SK-N-SH treated with all-trans-retinoic acid at 6 μM for 48 hours (cell line): ENCODE measurements around the gene ROBO1.
A peak's percentile ranks its signal among the peaks of the same experiment; 100 is the strongest.

ENCODE experiments used
- ATAC-seq: fragments of 200-7000 bp; cut with Tn5 transposase; 3 replicates; pipeline ENCODE4 v1.9.1; 2020; ENCODE audit warnings: mild to moderate bottlenecking, moderate library complexity
- ARNTL ChIP-seq: fragments of 450-650 bp; formaldehyde crosslinking; IDR thresholded peaks from 2 replicates; pipeline ENCODE4 v1.5.0; 2020; ENCODE audit warnings: low read depth, mild to moderate bottlenecking, moderate library complexity, borderline replicate concordance
- BACH2 ChIP-seq: fragments of 250-450 bp; sonication (Bioruptor Pico); IDR thresholded peaks from 2 replicates; pipeline ENCODE4 v1.9.0; 2021; ENCODE audit warnings: mild to moderate bottlenecking, borderline replicate concordance
- CREB5 ChIP-seq: fragments of 250-450 bp; sonication (Bioruptor Pico); IDR thresholded peaks from 2 replicates; pipeline ENCODE4 v1.5.1; 2020; ENCODE audit warnings: low read depth, mild to moderate bottlenecking, moderate library complexity
- CSDC2 ChIP-seq: fragments of 250-450 bp; sonication (Bioruptor Pico); IDR thresholded peaks from 2 replicates; pipeline ENCODE4 v1.5.0; 2020; ENCODE audit warnings: mild to moderate bottlenecking, moderate library complexity
- ESRRG ChIP-seq: fragments of 250-450 bp; sonication (Bioruptor Pico); IDR thresholded peaks from 2 replicates; pipeline ENCODE4 v1.6.1; 2021; ENCODE audit warnings: mild to moderate bottlenecking
- GLIS3 ChIP-seq: fragments of 250-450 bp; sonication (Bioruptor Pico); IDR thresholded peaks from 2 replicates; pipeline ENCODE4 v1.5.0; 2020; ENCODE audit warnings: mild to moderate bottlenecking, moderate library complexity
- OSR1 ChIP-seq: fragments of 250-450 bp; sonication (Bioruptor Pico); IDR thresholded peaks from 2 replicates; pipeline ENCODE4 v1.8.0; 2022; ENCODE audit warnings: moderate library complexity, mild to moderate bottlenecking, inconsistent platforms
- PATZ1 ChIP-seq: fragments of 250-450 bp; sonication (Bioruptor Pico); IDR thresholded peaks from 2 replicates; pipeline ENCODE4 v1.8.0; 2020; ENCODE audit warnings: mild to moderate bottlenecking, moderate library complexity, borderline replicate concordance
- POU6F1 ChIP-seq: fragments of 250-450 bp; sonication (Bioruptor Pico); IDR thresholded peaks from 2 replicates; pipeline ENCODE4 v1.8.0; 2021; ENCODE audit warnings: low read depth, mild to moderate bottlenecking, moderate library complexity, borderline replicate concordance
- PPARA ChIP-seq: fragments of 250-450 bp; sonication (Bioruptor Pico); IDR thresholded peaks from 2 replicates; pipeline ENCODE4 v1.5.0; 2020; ENCODE audit warnings: mild to moderate bottlenecking, borderline replicate concordance
- RARB ChIP-seq: fragments of 250-450 bp; sonication (Bioruptor Pico); IDR thresholded peaks from 2 replicates; pipeline ENCODE4 v1.8.0; 2021; ENCODE audit warnings: mild to moderate bottlenecking, moderate library complexity
- SNAI2 ChIP-seq: fragments of 250-450 bp; sonication (Bioruptor Pico); IDR thresholded peaks from 2 replicates; pipeline ENCODE4 v1.5.0; 2020; ENCODE audit warnings: mild to moderate bottlenecking, moderate library complexity
- TOX ChIP-seq: fragments of 250-450 bp; sonication (Bioruptor Pico); IDR thresholded peaks from 2 replicates; pipeline ENCODE4 v1.8.0; 2021; ENCODE audit warnings: mild to moderate bottlenecking, moderate library complexity, borderline replicate concordance
- TSHZ2 ChIP-seq: fragments of 250-450 bp; sonication (Bioruptor Pico); IDR thresholded peaks from 2 replicates; pipeline ENCODE4 v1.5.0; 2020; ENCODE audit warnings: mild to moderate bottlenecking, moderate library complexity
- ZC3H10 ChIP-seq: fragments of 250-450 bp; sonication (Bioruptor Pico); IDR thresholded peaks from 2 replicates; pipeline ENCODE4 v1.5.1; 2021; ENCODE audit warnings: mild to moderate bottlenecking, moderate library complexity
- ZFP30 ChIP-seq: fragments of 450-650 bp; formaldehyde crosslinking; IDR thresholded peaks from 2 replicates; pipeline ENCODE4 v1.5.0; 2022; ENCODE audit warnings: mild to moderate bottlenecking, moderate library complexity
- ZNF565 ChIP-seq: fragments of 450-650 bp; formaldehyde crosslinking; conservative IDR thresholded peaks from 2 replicates; pipeline ENCODE4 v1.5.0; 2020; ENCODE audit warnings: low read depth, mild to moderate bottlenecking, moderate library complexity
- ZNF70 ChIP-seq: fragments of 450-650 bp; formaldehyde crosslinking; IDR thresholded peaks from 2 replicates; pipeline ENCODE4 v1.5.0; 2020; ENCODE audit warnings: mild to moderate bottlenecking, moderate library complexity
- ZNF8 ChIP-seq: fragments of 450-650 bp; formaldehyde crosslinking; IDR thresholded peaks from 2 replicates; pipeline ENCODE4 v1.5.0; 2020; ENCODE audit warnings: mild to moderate bottlenecking, moderate library complexity

ROBO1 gene

GRCh38 chr3:79202471-79203143 lies 565.2 kb downstream of the ROBO1 start:
- TF ChIP-seq BACH2 (CRISPR knock-in tag) (no peak), OSR1 (CRISPR knock-in tag) (no peak), ZNF565 (CRISPR knock-in tag) (no peak), ARNTL (no peak), ESRRG (CRISPR knock-in tag) (no peak)
- no peak; the same call in 1 of the 3 replicates for ATAC-seq

GRCh38 chr3:79200456-79200855 lies 567.3 kb downstream of the ROBO1 start:
- peak; percentile 14; the same call in 1 of the 3 replicates for ATAC-seq
- TF ChIP-seq ZNF70 = no peak
- TF ChIP-seq BACH2 (CRISPR knock-in tag) = no peak
- TF ChIP-seq GLIS3 (CRISPR knock-in tag) = no peak
- TF ChIP-seq ESRRG (CRISPR knock-in tag) = no peak
- TF ChIP-seq ZNF8 (CRISPR knock-in tag) = no peak
- TF ChIP-seq CSDC2 (CRISPR knock-in tag) = no peak
- TF ChIP-seq CREB5 = no peak
- no peak for TF ChIP-seq RARB (CRISPR knock-in tag)

GRCh38 chr3:79199966-79200365 lies 567.8 kb downstream of the ROBO1 start:
- TF ChIP-seq RARB (CRISPR knock-in tag) (peak; percentile 26; the same call in 1 of the 2 replicates), PPARA (CRISPR knock-in tag) (no peak), ZC3H10 (0 out of 2 replicates have a peak, but pooled peaks have one; percentile 36), TOX (CRISPR knock-in tag) (peak; percentile 84; the same call in 1 of the 2 replicates)
- no peak; the same call in 2 of the 3 replicates for ATAC-seq

GRCh38 chr3:79187426-79187825 lies 580.4 kb downstream of the ROBO1 start:
- TF ChIP-seq ZFP30 (CRISPR knock-in tag) (no peak), CREB5 (no peak), POU6F1 (CRISPR knock-in tag) (no peak), ARNTL (no peak), PPARA (CRISPR knock-in tag) (no peak), ZC3H10 (no peak), PATZ1 (CRISPR knock-in tag) (no peak)
- no peak for ATAC-seq

GRCh38 chr3:79184251-79184650 lies 583.5 kb downstream of the ROBO1 start:
- ATAC-seq = no peak

More at GRCh38 chr3:79184251-79184650, 583.5 kb downstream of the ROBO1 start:
- TF ChIP-seq CSDC2 (CRISPR knock-in tag) = no peak
- TF ChIP-seq PATZ1 (CRISPR knock-in tag) = no peak
- no peak for TF ChIP-seq SNAI2
- no peak for TF ChIP-seq GLIS3 (CRISPR knock-in tag)
- no peak for TF ChIP-seq ZC3H10
- TF ChIP-seq PPARA (CRISPR knock-in tag) = no peak
- TF ChIP-seq TSHZ2 (CRISPR knock-in tag) = no peak
- no peak for TF ChIP-seq TOX (CRISPR knock-in tag)
- TF ChIP-seq ARNTL = no peak
- TF ChIP-seq ZNF8 (CRISPR knock-in tag) = no peak
